Panc1 (cell line): ENCODE data around the gene PAK2. TPM values are rescaled to one million over a fixed set of nuclear protein-coding genes. Genes with fewer than 3 reads are reported as not detected.

Experiments used
- ATAC-seq: fragments of 200-7000 bp; cut with Tn5 transposase; 2 replicates; pipeline ENCODE4 v1.9.1; 2020; ENCODE audit warnings: mild to moderate bottlenecking, moderate library complexity
- BruUV-seq: library from RNA; stranded (reverse); fragments of 400-500 nt; replicated peaks from 2 replicates; lab custom pipeline; 2021; lab: Mats Ljungman, UMichigan
- CTCF ChIA-PET: fragments of 300-600 bp; sonication (Branson Sonifier 250); formaldehyde crosslinking; loops from one replicate; lab custom pipeline; 2022; ENCODE audit warnings: antibody characterized with exemption; lab: Charles Lee
- POLR2A ChIA-PET: fragments of 300-600 bp; sonication (Branson Sonifier 250); formaldehyde crosslinking; loops from one replicate; lab custom pipeline; 2022; ENCODE audit warnings: antibody characterized with exemption; lab: Charles Lee
- DNase-seq: peaks from one replicate; pipeline ENCODE4 v3.0.0-alpha.2; 2010; ENCODE audit warnings: low read depth, low spot score
- H3K27ac ChIP-seq: 2 replicates; pipeline ENCODE4 v1.5.1; 2011; ENCODE audit warnings: mild to moderate bottlenecking, low read length, inconsistent platforms
- H3K27me3 ChIP-seq: fragments of 200-500 bp; sonication (Bioruptor generic); 2 replicates; pipeline ENCODE4 v1.6.0; 2014; ENCODE audit warnings: low read length, inconsistent platforms; ENCODE audit not compliant: control insufficient read depth, insufficient read depth
- H3K36me3 ChIP-seq: fragments of 200-500 bp; sonication (Bioruptor generic); 2 replicates; pipeline ENCODE4 v1.5.1; 2014; ENCODE audit warnings: inconsistent platforms, mild to moderate bottlenecking, low read length, moderate library complexity; ENCODE audit not compliant: control insufficient read depth, insufficient read depth
- H3K4me1 ChIP-seq: 2 replicates; pipeline ENCODE4 v1.5.1; 2011; ENCODE audit warnings: inconsistent platforms, mild to moderate bottlenecking, low read length, moderate library complexity; ENCODE audit not compliant: control insufficient read depth, insufficient read depth
- H3K4me3 ChIP-seq, 2 experiments: 2 replicates each; pipeline ENCODE4 v1.5.1; 2011 to 2012; ENCODE audit warnings: low read depth in 2 of 2, low read length in 2 of 2, mild to moderate bottlenecking in 2 of 2, inconsistent platforms in 1 of 2, moderate library complexity in 1 of 2
- H3K9me3 ChIP-seq: fragments of 200-500 bp; sonication (Bioruptor generic); 2 replicates; pipeline ENCODE4 v1.5.1; 2014; ENCODE audit warnings: low read depth, mild to moderate bottlenecking, inconsistent platforms, low read length, moderate library complexity; ENCODE audit not compliant: control insufficient read depth, insufficient read depth
- POLR2AphosphoS5 ChIP-seq: IDR thresholded peaks from 2 replicates; pipeline ENCODE4 v1.6.1; 2012; ENCODE audit warnings: mild to moderate bottlenecking, low read depth, low read length, moderate library complexity
- SIN3A ChIP-seq: IDR thresholded peaks from 2 replicates; pipeline ENCODE4 v1.6.1; 2012; ENCODE audit warnings: low read depth, mild to moderate bottlenecking, low read length, moderate library complexity, borderline replicate concordance; ENCODE audit not compliant: insufficient read depth
- TCF7L2 ChIP-seq: IDR thresholded peaks from 2 replicates; pipeline ENCODE4 v1.6.1; 2011; ENCODE audit warnings: mild to moderate bottlenecking, low read depth, low read length, inconsistent platforms
- in situ Hi-C: cut with HindIII; loops from 2 replicates; pipeline ENCODE4 v1.10.0; 2016; ENCODE audit warnings: low sequenced_read_pairs, low pct_unique_long_range_greater_than_20kb
- intact Hi-C: fragments of 100-400 bp; cut with micrococcal nuclease; formaldehyde crosslinking; loops from one replicate; pipeline ENCODE4 v1.10.0; 2022; ENCODE audit not compliant: unreplicated experiment
- total RNA-seq: library from RNA; stranded (reverse); gene quantifications from one replicate; pipeline ENCODE4 v1.2.1, GENCODE V29; 2021; ENCODE audit not compliant: unreplicated experiment
- TF ChIP-seq, protein P1 (sequence below), 2 experiments: IDR thresholded peaks; 2 replicates each; pipeline ENCODE4 v1.6.1; 2011 to 2012; ENCODE audit warnings: low read depth in 2 of 2, control low read depth in 1 of 2, low read length in 1 of 2, mild to moderate bottlenecking in 1 of 2, moderate library complexity in 1 of 2; ENCODE audit not compliant: insufficient read depth in 1 of 2
- TF ChIP-seq, protein P2 (sequence below): fragments of 450-650 bp; IDR thresholded peaks from 2 replicates; pipeline ENCODE4 v1.5.1; 2017; ENCODE audit warnings: mild to moderate bottlenecking

The PAK2 gene
- total RNA-seq, 1 experiment from 2014 or later: 185 TPM

DNA sequence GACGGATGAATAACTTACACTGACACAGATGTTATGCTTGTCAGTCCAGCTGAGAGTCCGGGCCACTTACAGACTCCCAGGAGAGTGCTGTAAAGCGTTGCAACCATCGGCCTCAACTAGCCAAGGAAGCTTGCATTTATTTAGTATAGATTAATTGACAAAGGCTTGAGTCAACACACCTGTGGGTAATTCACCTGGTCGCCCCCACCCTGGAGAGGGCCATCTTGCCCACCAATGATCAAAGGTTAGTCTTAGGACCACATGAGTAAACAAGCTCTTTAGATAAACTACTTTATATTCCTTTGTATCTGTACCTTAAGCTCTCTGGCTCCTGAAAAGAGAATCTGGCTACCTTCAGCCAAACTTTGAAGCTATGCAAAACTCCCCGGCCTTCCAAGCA, 51.0 kb downstream of the PAK2 start:
- in situ Hi-C loops: no loop called here
- Histone ChIP-seq H3K4me1 (peaks cover 55% of the 10 kb centered on the region), H3K27ac (peak overlapping the region; percentile 81), H3K9me3 (peaks cover 9% of the 10 kb centered on the region; the same call in 1 of the 2 replicates), H3K4me3 (no peak overlapping the region), H3K36me3 (0 out of 2 replicates have a peak, but pooled peaks cover 2% of the 10 kb centered on the region), H3K27me3 (no peaks in the 10 kb centered on the region)
- no TSS peak for BruUV-seq
- POLR2A ChIA-PET: no interaction called here
- TF ChIP-seq TCF7L2: no peak
- TF ChIP-seq, protein P1, sequence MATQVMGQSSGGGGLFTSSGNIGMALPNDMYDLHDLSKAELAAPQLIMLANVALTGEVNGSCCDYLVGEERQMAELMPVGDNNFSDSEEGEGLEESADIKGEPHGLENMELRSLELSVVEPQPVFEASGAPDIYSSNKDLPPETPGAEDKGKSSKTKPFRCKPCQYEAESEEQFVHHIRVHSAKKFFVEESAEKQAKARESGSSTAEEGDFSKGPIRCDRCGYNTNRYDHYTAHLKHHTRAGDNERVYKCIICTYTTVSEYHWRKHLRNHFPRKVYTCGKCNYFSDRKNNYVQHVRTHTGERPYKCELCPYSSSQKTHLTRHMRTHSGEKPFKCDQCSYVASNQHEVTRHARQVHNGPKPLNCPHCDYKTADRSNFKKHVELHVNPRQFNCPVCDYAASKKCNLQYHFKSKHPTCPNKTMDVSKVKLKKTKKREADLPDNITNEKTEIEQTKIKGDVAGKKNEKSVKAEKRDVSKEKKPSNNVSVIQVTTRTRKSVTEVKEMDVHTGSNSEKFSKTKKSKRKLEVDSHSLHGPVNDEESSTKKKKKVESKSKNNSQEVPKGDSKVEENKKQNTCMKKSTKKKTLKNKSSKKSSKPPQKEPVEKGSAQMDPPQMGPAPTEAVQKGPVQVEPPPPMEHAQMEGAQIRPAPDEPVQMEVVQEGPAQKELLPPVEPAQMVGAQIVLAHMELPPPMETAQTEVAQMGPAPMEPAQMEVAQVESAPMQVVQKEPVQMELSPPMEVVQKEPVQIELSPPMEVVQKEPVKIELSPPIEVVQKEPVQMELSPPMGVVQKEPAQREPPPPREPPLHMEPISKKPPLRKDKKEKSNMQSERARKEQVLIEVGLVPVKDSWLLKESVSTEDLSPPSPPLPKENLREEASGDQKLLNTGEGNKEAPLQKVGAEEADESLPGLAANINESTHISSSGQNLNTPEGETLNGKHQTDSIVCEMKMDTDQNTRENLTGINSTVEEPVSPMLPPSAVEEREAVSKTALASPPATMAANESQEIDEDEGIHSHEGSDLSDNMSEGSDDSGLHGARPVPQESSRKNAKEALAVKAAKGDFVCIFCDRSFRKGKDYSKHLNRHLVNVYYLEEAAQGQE (IDR thresholded peaks at IDR 0.05; ENCODE audit: insufficient read depth in 1 of 2, low read depth in 2 of 2, low read length in 1 of 2): no peak
- TF ChIP-seq POLR2AphosphoS5: no peak
- TF ChIP-seq, protein P2, sequence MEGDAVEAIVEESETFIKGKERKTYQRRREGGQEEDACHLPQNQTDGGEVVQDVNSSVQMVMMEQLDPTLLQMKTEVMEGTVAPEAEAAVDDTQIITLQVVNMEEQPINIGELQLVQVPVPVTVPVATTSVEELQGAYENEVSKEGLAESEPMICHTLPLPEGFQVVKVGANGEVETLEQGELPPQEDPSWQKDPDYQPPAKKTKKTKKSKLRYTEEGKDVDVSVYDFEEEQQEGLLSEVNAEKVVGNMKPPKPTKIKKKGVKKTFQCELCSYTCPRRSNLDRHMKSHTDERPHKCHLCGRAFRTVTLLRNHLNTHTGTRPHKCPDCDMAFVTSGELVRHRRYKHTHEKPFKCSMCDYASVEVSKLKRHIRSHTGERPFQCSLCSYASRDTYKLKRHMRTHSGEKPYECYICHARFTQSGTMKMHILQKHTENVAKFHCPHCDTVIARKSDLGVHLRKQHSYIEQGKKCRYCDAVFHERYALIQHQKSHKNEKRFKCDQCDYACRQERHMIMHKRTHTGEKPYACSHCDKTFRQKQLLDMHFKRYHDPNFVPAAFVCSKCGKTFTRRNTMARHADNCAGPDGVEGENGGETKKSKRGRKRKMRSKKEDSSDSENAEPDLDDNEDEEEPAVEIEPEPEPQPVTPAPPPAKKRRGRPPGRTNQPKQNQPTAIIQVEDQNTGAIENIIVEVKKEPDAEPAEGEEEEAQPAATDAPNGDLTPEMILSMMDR: no peak
- no peak for TF ChIP-seq SIN3A
- no peak for ATAC-seq
- CTCF ChIA-PET: no interaction called here
- intact Hi-C loops: no loop called here
- DNase-seq: no peak

DNA sequence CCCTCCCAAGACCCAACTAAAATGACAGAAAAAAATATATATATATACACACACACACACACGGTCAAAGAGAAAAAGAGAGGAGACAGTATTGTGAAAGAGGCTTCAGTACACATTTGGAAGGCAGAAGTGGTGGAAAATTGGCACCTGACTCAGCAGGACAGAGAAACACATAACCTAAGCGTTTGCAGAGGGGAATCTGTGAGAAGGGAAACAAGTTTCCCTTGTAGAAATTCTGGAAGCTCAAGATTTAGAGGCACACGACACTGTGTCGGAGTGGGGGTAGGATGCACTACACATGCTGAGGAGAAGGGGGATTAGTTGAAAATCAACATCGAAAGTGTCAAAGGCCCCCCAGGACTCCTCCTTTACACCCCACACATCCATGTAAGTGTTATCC, 53.1 kb downstream of the PAK2 start:
- DNase-seq (no peak), ATAC-seq (peak; percentile 82)
- intact Hi-C loops (no loop called here), in situ Hi-C loops (no loop called here)
- POLR2A ChIA-PET: no interaction called here
- no peaks in the 10 kb centered on the region for H3K27me3 ChIP-seq
- TF ChIP-seq, protein P2: no peak
- no peak for TF ChIP-seq TCF7L2
- TF ChIP-seq POLR2AphosphoS5: no peak
- TF ChIP-seq, protein P1 (IDR thresholded peaks at IDR 0.05; ENCODE audit: insufficient read depth in 1 of 2, low read depth in 2 of 2, low read length in 1 of 2): no peak
- no peak for TF ChIP-seq SIN3A
- no TSS peak for BruUV-seq
- CTCF ChIA-PET: no interaction called here
- peak overlapping the region; percentile 81 for H3K27ac ChIP-seq
- peaks cover 45% of the 10 kb centered on the region for H3K4me1 ChIP-seq
- 0 out of 2 replicates have a peak, but pooled peaks cover 2% of the 10 kb centered on the region for H3K36me3 ChIP-seq
- H3K9me3 ChIP-seq: peaks cover 9% of the 10 kb centered on the region; the same call in 1 of the 2 replicates
- H3K4me3 ChIP-seq: peak overlapping the region in 1 of 2 experiments; percentile 7; a peak in 2 of 4 replicates
